ENCODE measurements around the gene TMEM156.
"Not testable (repeated sequence)": the region's sequence is repeated elsewhere in the genome, so short reads cannot be mapped to it uniquely, and the experiment has no call there.

Gene TMEM156

DNA sequence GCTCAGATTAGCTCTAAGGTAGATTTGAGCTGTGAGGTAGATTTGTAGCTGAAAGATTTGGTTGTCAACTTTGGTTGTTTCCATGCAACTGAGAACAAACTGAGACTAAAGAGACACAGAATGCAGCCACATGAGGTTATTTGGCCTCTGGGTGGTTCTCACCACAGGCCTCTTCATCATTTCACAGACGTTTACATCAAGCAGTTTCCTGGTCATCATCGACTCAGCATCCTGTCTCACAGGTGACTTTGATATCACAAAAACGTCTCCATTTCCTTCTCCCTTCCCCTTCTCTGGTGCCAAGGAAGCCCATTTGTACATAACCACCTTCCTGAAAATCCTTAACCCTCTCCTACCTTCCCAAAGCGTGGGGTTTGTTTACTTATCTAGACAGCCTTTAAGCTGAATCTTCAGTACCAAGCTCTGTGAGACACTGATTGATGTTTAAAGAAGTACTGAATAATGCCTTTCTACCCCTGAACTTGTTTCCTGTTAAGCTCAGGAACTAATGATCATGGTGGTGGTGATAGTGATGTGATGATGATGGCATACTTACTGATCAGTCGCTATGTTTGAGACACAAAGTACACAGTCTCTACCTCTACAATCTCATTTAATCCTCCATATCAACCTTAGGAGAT is 82.7 kb downstream of the TMEM156 start:
- no peak overlapping the region for H3K27ac ChIP-seq
- H3K36me3 ChIP-seq: no peaks in the 10 kb centered on the region
- H3K27me3 ChIP-seq: no peaks in the 10 kb centered on the region
- TF ChIP-seq CTCF (IDR thresholded peaks at IDR 0.05): no peak
- H3K9me3 ChIP-seq: no peaks in the 10 kb centered on the region
- no peaks in the 10 kb centered on the region for H3K4me1 ChIP-seq (ENCODE audit: control insufficient read depth in 1 of 2, insufficient read depth in 1 of 2, low read depth in 1 of 2, low read length in 1 of 2)
- no peak overlapping the region for H3K4me3 ChIP-seq (ENCODE audit: low read depth in 1 of 2, low read length in 1 of 2)

DNA sequence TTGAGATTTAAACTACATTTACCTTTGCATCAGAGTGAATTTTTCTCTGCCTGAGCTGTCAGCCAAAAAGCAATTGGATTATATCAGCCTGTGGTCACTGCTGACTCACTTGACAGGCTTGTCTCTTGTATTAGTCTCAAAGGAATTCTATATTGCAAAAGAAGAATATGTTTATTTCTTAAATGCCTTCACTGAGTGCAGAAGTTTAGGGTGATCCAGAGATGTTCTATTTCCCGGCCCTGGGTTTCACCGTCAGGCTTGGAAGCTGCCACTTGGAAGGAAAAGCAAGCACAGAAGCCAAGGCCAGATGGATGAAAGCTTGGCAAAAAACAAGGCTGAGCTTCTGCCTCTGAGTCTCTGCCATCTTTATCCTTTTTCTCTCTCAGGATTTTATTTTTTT is 83.7 kb downstream of the TMEM156 start:
- Histone ChIP-seq H3K36me3 (no peaks in the 10 kb centered on the region), H3K9me3 (no peaks in the 10 kb centered on the region), H3K4me3 (ENCODE audit: low read depth in 1 of 2, low read length in 1 of 2) (no peak overlapping the region), H3K4me1 (ENCODE audit: control insufficient read depth in 1 of 2, insufficient read depth in 1 of 2, low read depth in 1 of 2, low read length in 1 of 2) (no peaks in the 10 kb centered on the region), H3K27ac (no peak overlapping the region), H3K27me3 (no peaks in the 10 kb centered on the region)
- TF ChIP-seq CTCF (IDR thresholded peaks at IDR 0.05): no peak

GRCh38 chr4:38946919-38947318 is 85.3 kb downstream of the TMEM156 start:
- H3K4me1 ChIP-seq (ENCODE audit: control insufficient read depth in 1 of 2, insufficient read depth in 1 of 2, low read depth in 1 of 2, low read length in 1 of 2): no peaks in the 10 kb centered on the region
- no peaks in the 10 kb centered on the region for H3K36me3 ChIP-seq
- no peaks in the 10 kb centered on the region for H3K27me3 ChIP-seq
- TF ChIP-seq CTCF (IDR thresholded peaks at IDR 0.05): no peak
- H3K27ac ChIP-seq: no peak overlapping the region
- H3K4me3 ChIP-seq (ENCODE audit: low read depth in 1 of 2, low read length in 1 of 2): no peak overlapping the region
- no peaks in the 10 kb centered on the region for H3K9me3 ChIP-seq

DNA sequence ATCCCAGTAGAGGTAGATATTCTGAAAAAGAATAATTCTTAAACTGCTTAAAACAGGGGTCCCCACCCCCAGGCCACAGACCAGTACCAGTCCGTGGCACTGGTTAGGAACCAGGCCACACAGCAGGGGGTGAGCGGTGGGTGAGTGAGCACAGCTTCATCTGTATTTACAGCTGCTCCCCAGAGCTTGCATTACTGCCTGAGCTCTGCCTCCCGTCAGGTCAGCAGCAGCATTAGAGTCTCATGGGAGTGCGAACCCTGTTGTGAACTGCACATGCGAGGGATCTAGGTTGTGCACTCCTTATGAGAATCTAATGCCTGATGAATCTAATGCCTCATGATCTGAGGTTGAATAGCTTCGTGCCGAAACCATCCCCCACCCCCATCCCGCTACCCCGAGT is 87.8 kb downstream of the TMEM156 start:
- no peak for TF ChIP-seq CTCF (IDR thresholded peaks at IDR 0.05)
- H3K9me3 ChIP-seq: no peaks in the 10 kb centered on the region
- H3K27me3 ChIP-seq: no peaks in the 10 kb centered on the region
- H3K36me3 ChIP-seq: no peaks in the 10 kb centered on the region
- no peaks in the 10 kb centered on the region for H3K4me1 ChIP-seq (ENCODE audit: control insufficient read depth in 1 of 2, insufficient read depth in 1 of 2, low read depth in 1 of 2, low read length in 1 of 2)
- no peak overlapping the region for H3K4me3 ChIP-seq (ENCODE audit: low read depth in 1 of 2, low read length in 1 of 2)
- H3K27ac ChIP-seq: no peak overlapping the region

- no peaks in the 10 kb centered on the region for H3K4me1 ChIP-seq (ENCODE audit: control insufficient read depth in 1 of 2, insufficient read depth in 1 of 2, low read depth in 1 of 2, low read length in 1 of 2)
- no peaks in the 10 kb centered on the region for H3K27me3 ChIP-seq
- H3K27ac ChIP-seq: no peak overlapping the region
- H3K9me3 ChIP-seq: no peaks in the 10 kb centered on the region
- H3K4me3 ChIP-seq (ENCODE audit: low read depth in 1 of 2, low read length in 1 of 2): no peak overlapping the region
- TF ChIP-seq CTCF (IDR thresholded peaks at IDR 0.05): no peak
- H3K36me3 ChIP-seq: no peaks in the 10 kb centered on the region
Measured at GRCh38 chr4:38943343-38943742, 88.9 kb downstream of the TMEM156 start.

- not testable (repeated sequence) for H3K27ac ChIP-seq; H3K4me1 ChIP-seq (ENCODE audit: control insufficient read depth in 1 of 2, insufficient read depth in 1 of 2, low read depth in 1 of 2, low read length in 1 of 2); H3K4me3 ChIP-seq (ENCODE audit: low read depth in 1 of 2, low read length in 1 of 2); H3K27me3 ChIP-seq; H3K9me3 ChIP-seq; H3K36me3 ChIP-seq
Measured at GRCh38 chr4:38941906-38942305, 90.3 kb downstream of the TMEM156 start.
